Gastrocnemius medialis (tissue), 4 donors: Measurements from ENCODE around the gene SLC27A3.

Experiments
- CTCF ChIP-seq, 5 experiments: fragments of 450-650 bp in 3 of 5; fragments of 200-600 bp in 2 of 5; sonication (generic) in 2 of 5; IDR thresholded peaks in 4 of 5; conservative IDR thresholded peaks in 1 of 5; 1 replicate in 4 of 5; 2 replicates in 1 of 5; pipeline ENCODE4 v1.5.1; 2016 to 2019; ENCODE audit warnings: antibody characterized with exemption in 5 of 5, mild to moderate bottlenecking in 3 of 5, moderate library complexity in 3 of 5
- POLR2A ChIP-seq, 2 donors: fragments of 450-650 bp; IDR thresholded peaks; one replicate each; pipeline ENCODE4 v1.6.1; 2017; ENCODE audit warnings: antibody characterized with exemption in 2 of 2, mild to moderate bottlenecking in 2 of 2, moderate library complexity in 2 of 2

- TF ChIP-seq CTCF (IDR thresholded peaks at IDR 0.05 in 4 of 5, conservative IDR thresholded peaks at IDR 0.05 in 1 of 5) (no peak), POLR2A (IDR thresholded peaks at IDR 0.05) (no peak)
Measured at GRCh38 chr1:153799016-153799415, 23.8 kb downstream of the SLC27A3 start.
